Lung (tissue), 12 donors: ENCODE data around the gene KIF7. TPM values are rescaled to one million over a fixed set of nuclear protein-coding genes. Genes with fewer than 3 reads are reported as not detected.

ENCODE experiments used
- ATAC-seq: fragments of 200-7000 bp; cut with Tn5 transposase; one replicate; pipeline ENCODE4 v1.9.1; 2020; ENCODE audit warnings: moderate number of reproducible peaks; ENCODE audit not compliant: insufficient read depth, low FRiP score
- DNase-seq, 3 donors: peaks; one replicate each; pipeline ENCODE4 v3.0.0-alpha.2; 2013 to 2017
- H3K27ac ChIP-seq, 2 donors: one replicate each; pipeline ENCODE4 v1.5.1; 2013; ENCODE audit warnings: mild to moderate bottlenecking in 2 of 2, moderate library complexity in 2 of 2, control low read depth in 1 of 2, inconsistent platforms in 1 of 2, low read depth in 1 of 2, low read length in 1 of 2
- H3K27me3 ChIP-seq, 3 donors: one replicate each; pipeline ENCODE4 v1.5.1; 2013; ENCODE audit warnings: low read length in 2 of 3; ENCODE audit not compliant: control insufficient read depth in 3 of 3, insufficient read depth in 3 of 3
- H3K36me3 ChIP-seq, 4 donors: one replicate each; pipeline ENCODE4 v1.5.1; 2013; ENCODE audit warnings: low read length in 4 of 4, mild to moderate bottlenecking in 1 of 4, moderate library complexity in 1 of 4; ENCODE audit not compliant: control insufficient read depth in 4 of 4, insufficient read depth in 4 of 4
- H3K4me1 ChIP-seq, 5 donors: one replicate each; pipeline ENCODE4 v1.5.1; 2013; ENCODE audit warnings: low read length in 5 of 5, mild to moderate bottlenecking in 2 of 5, moderate library complexity in 1 of 5; ENCODE audit not compliant: control insufficient read depth in 5 of 5, insufficient read depth in 5 of 5
- H3K4me3 ChIP-seq: one replicate; pipeline ENCODE4 v1.5.1; 2013; ENCODE audit warnings: mild to moderate bottlenecking, control low read depth, moderate library complexity
- H3K9ac ChIP-seq, 2 donors: one replicate each; pipeline ENCODE4 v1.5.1; 2013; ENCODE audit warnings: low read length in 2 of 2, control low read depth in 1 of 2; ENCODE audit not compliant: insufficient read depth in 1 of 2
- H3K9me3 ChIP-seq, 4 donors: one replicate each; pipeline ENCODE4 v1.5.1; 2013; ENCODE audit warnings: low read length in 3 of 4, mild to moderate bottlenecking in 1 of 4, moderate library complexity in 1 of 4; ENCODE audit not compliant: control insufficient read depth in 4 of 4, insufficient read depth in 3 of 4
- CTCF ChIP-seq: IDR thresholded peaks from 2 replicates; pipeline ENCODE4 v1.5.1; 2012; ENCODE audit warnings: mild to moderate bottlenecking; ENCODE audit errors: control extremely low read depth, extremely low read depth
- WGBS, 2 donors: extraction: QIAGEN DNeasy Blood & Tissue Kit; methylation state at CpG; one replicate each; pipeline ENCODE4 v1.1.7; 2013; 5-methylcytosine and 5-hydroxymethylcytosine counted together
- polyA plus RNA-seq, 2 donors: library from polyadenylated mRNA; stranded (reverse); fragments of 200-250 nt; gene quantifications; one replicate each; pipeline ENCODE4 v1.2.1, GENCODE V29; 2013
- total RNA-seq, 2 donors: library from RNA; depleted of rRNA in 1 of 2; stranded (reverse); fragments of >200 nt in 1 of 2; gene quantifications; one replicate each; pipeline ENCODE4 v1.2.1, GENCODE V29; 2014 to 2021
- donor health status: control.
- donor health status: control.
- donor health status: Bipolar disorder and iron deficiency.
- donor health status: healthy.
- donor health status: DM: yes; HTN: yes; CAD: no.

KIF7 gene
- total and polyA plus RNA-seq, 4 donors: 1.3 to 6.5 (median 2.7) TPM

- 90 to 93% methylated on average over 14 of the region's 14 CpGs for WGBS, 2 donors
- DNase-seq (no peak), ATAC-seq (no peak)
- no peaks in the 10 kb centered on the region for H3K27me3 ChIP-seq
- H3K36me3 ChIP-seq: peaks cover 0 to 49% (median 14%) of the 10 kb centered on the region in 4 donors
- H3K9me3 ChIP-seq: peaks cover 0 to 2% (median 0%) of the 10 kb centered on the region in 4 donors
- H3K4me3 ChIP-seq: no peak overlapping the region
- no peaks in the 10 kb centered on the region for H3K4me1 ChIP-seq
- no peak for TF ChIP-seq CTCF
- no peak overlapping the region for H3K9ac ChIP-seq
- no peak overlapping the region for H3K27ac ChIP-seq
These were observed 25.0 kb downstream of the KIF7 start for GRCh38 chr15:89630260-89630659.

- DNase-seq (no peak), ATAC-seq (no peak)
- Histone ChIP-seq H3K4me3 (no peak overlapping the region), H3K27ac (no peak overlapping the region), H3K9me3 (peaks cover 0 to 2% (median 0%) of the 10 kb centered on the region in 4 donors), H3K36me3 (peaks cover 0 to 51% (median 14%) of the 10 kb centered on the region in 4 donors), H3K4me1 (no peaks in the 10 kb centered on the region), H3K27me3 (no peaks in the 10 kb centered on the region), H3K9ac (no peak overlapping the region)
- 97% methylated on average over 5 of the region's 5 CpGs for WGBS, 2 donors
- no peak for TF ChIP-seq CTCF
These were observed 25.4 kb downstream of the KIF7 start for GRCh38 chr15:89629829-89630228.

GRCh38 chr15:89628806-89629715 lies 26.2 kb downstream of the KIF7 start:
- peaks cover 0 to 2% (median 0%) of the 10 kb centered on the region in 4 donors for H3K9me3 ChIP-seq
- ATAC-seq (no peak), DNase-seq (no peak)
- no peak overlapping the region for H3K27ac ChIP-seq
- no peaks in the 10 kb centered on the region for H3K27me3 ChIP-seq
- WGBS, 2 donors: 93% methylated on average over 24 to 30 of the region's 30 CpGs
- H3K4me1 ChIP-seq: no peaks in the 10 kb centered on the region
- no peak overlapping the region for H3K9ac ChIP-seq
- peaks cover 0 to 59% (median 15%) of the 10 kb centered on the region in 4 donors for H3K36me3 ChIP-seq
- H3K4me3 ChIP-seq: no peak overlapping the region
- TF ChIP-seq CTCF: no peak
